PFSK-1 (cell line): ENCODE measurements around the gene ASB10.

Source experiments
- REST ChIP-seq, 2 experiments: IDR thresholded peaks; 2 replicates each; pipeline versions ENCODE4 v1.6.1 to v1.8.0; 2011 to 2012; ENCODE audit warnings: low read depth in 2 of 2, low read length in 2 of 2, control low read depth in 1 of 2, inconsistent platforms in 1 of 2, mild to moderate bottlenecking in 1 of 2, moderate library complexity in 1 of 2; ENCODE audit not compliant: insufficient read depth in 1 of 2
- SIN3A ChIP-seq: IDR thresholded peaks from 2 replicates; pipeline ENCODE4 v1.6.1; 2012; ENCODE audit warnings: mild to moderate bottlenecking, low read length, moderate library complexity, borderline replicate concordance; ENCODE audit not compliant: insufficient read depth
- TAF1 ChIP-seq: IDR thresholded peaks from 2 replicates; pipeline ENCODE4 v1.6.1; 2012; ENCODE audit warnings: low read length, control low read depth, borderline replicate concordance; ENCODE audit not compliant: insufficient read depth

- TF ChIP-seq TAF1 (no peak), SIN3A (no peak), REST (IDR thresholded peaks at IDR 0.05; ENCODE audit: insufficient read depth in 1 of 2, low read depth in 2 of 2, low read length in 2 of 2) (no peak)
Measured at GRCh38 chr7:151229249-151229648, 42.2 kb upstream of the ASB10 start.
